ENCODE results near the gene CCDC188.

DNA sequence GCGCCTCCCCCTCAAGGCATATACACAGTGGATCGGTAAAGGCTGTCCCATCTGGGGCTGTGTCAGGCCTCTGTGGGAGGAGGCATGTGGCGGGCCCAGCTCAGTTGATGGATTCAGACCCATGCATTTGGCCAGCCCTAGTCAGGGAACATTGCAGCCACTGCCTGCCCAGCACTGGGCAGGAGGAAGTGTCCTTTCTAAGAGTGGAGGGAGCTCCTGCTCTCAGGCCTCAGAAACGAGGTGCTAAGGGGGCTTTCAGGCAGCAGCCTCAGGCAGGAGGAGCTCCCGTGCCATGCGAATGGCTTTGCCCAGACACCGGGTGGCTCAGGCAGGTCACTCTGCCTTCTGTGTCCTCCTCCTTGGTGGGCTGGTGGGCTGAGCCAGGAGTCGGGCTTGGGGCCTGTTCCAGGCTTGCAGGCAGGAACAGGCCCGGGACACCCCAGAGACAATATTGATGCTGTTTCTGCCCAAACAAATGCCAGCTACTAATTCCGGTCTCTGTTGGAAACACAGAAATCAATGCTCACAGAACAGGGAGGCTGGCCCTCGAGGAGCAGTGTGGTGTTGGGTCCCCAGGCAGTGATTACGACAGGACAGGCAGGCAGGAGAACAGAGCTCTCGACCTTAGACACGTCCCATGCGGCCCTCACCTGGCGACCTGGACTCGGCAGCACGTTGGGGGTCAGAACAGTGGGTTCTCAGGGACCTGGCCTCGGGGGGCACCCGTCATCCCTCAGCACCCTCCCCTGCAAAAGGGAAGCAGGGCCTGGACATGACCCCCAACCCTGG, 42.3 kb upstream of the CCDC188 start:
- TF ChIP-seq, protein P1, sequence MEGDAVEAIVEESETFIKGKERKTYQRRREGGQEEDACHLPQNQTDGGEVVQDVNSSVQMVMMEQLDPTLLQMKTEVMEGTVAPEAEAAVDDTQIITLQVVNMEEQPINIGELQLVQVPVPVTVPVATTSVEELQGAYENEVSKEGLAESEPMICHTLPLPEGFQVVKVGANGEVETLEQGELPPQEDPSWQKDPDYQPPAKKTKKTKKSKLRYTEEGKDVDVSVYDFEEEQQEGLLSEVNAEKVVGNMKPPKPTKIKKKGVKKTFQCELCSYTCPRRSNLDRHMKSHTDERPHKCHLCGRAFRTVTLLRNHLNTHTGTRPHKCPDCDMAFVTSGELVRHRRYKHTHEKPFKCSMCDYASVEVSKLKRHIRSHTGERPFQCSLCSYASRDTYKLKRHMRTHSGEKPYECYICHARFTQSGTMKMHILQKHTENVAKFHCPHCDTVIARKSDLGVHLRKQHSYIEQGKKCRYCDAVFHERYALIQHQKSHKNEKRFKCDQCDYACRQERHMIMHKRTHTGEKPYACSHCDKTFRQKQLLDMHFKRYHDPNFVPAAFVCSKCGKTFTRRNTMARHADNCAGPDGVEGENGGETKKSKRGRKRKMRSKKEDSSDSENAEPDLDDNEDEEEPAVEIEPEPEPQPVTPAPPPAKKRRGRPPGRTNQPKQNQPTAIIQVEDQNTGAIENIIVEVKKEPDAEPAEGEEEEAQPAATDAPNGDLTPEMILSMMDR (conservative IDR thresholded peaks at IDR 0.05), result no peak
- TF ChIP-seq EZH2 (IDR thresholded peaks at IDR 0.05; ENCODE audit: low read depth), result no peak
